COLO668 (cell line): ENCODE data around the gene BACH2.
"Not testable (repeated sequence)": the region's sequence is repeated elsewhere in the genome, so short reads cannot be mapped to it uniquely, and the experiment has no call there.

Experiments
- DNase-seq: peaks from one replicate; lab custom pipeline; 2025; ENCODE audit not compliant: unreplicated experiment; lab: John Stamatoyannopoulos, UW

Gene BACH2

DNA sequence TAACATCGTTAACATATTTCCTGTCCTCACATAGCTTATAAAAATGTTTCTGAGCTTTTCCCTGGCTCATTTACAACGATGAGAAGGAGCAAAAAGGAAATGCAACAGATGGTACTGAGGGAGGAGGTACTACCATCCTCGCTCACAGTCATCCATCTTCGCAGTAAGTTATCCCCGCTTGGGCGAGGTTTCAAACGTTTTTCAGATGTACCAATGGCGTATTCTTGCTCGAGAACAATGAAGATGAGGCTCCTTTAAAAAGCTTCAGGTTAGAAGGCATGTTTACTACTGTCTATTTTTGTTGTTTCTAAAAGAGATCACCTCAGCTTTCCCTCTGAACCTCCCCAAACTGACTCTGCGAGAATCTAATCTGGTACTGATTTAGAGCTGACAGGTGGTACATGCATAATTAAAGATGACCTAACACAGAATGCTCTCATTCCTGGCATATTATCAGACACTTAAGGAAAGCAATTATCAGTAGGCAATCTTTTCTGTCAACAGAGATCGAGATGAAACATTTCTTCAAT, 223.6 kb downstream of the BACH2 start:
- no peak for DNase-seq

DNA sequence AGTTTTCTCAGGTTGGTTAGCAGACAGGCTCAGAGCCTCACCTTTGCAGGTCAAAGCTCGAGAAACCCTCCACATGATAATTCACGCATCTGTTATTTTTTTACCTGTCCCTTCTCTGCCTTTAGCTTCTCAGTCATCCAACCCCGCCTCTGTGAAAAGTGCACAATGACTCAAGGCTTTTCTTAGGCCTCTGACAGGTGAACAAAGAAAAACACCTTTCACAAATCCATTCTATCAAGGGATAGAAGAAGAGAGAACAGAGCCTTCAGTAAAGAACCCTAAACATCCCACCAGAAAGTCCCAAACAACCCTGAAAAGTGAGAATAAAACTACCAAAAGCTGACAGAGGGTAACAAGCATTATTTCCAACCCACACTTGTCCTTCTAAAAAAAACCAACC, 224.1 kb downstream of the BACH2 start:
- DNase-seq: no peak

DNA sequence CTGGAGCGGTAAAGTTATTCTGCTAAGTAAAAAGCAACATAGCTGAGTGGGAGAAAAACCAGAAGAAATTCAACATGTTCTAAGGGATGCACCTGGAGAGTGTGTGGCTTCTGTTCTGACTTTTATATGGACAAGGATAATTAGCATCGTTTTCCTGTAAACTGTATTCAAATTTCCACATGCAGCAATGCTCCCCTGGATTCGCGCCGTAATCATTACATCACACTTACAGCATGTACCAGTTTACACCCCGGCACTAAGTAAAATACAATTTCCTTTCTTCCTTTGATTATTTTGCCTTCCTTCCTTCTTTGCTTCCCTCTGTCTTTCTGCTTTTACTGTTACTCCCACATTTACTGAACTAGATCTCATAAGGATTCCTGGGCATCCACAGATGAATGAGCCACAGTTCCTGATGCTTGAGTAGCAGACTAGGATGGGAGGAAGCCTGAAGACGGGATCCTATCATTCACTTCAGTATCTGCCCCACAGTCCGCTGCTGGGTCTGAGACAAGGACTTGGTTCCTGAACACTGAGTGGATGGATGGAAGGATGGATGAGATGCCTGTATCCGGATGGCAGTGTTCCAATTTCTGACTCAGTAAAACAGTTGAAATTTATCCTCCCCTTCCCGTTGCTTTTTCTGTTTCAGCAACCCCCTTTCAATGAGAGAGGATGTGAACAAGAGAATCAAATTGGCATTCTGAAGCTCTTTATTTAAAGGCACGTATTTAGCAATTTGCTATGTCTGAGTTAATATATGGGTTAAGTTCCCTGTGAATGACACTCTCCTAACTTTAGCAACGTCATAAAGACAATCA, 227.7 kb downstream of the BACH2 start:
- DNase-seq: no peak

DNA sequence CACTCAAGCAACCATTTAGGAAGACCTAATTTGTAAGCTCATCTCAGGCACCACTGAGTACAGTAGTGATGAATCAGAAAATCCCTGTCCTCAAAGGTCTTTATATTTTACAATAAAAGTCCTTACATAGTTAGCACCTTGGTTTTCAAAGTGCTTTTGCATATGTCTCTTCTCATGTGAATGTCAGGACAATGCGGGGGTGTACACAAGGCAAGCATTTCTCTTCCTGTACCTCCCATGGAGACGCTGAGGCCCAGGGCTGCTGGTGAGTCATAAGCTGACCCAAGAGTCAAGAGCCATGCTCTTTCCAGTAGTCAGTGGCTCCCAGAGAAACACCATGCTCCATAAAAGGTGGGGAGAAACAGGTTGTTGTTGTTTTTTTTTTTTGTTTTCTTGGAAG, 228.4 kb downstream of the BACH2 start:
- DNase-seq: peak; percentile 7

DNA sequence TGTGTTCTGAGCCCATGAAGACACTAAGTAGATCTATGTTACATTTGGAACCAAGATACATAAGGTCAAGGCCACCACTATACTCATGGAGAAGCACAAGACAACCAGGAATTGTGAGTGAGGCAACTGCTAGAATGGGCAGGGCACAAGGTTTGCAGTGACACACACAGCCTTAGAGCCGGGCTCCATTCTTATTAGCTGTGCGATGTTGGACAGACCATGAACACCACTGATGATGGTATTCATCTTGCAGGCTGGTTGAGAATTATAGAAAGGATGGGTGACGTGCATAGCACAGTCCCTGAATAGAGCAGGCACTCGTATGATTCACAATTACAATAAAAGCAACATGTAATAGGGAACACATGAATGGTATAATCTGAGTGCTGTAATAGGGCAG, 229.9 kb downstream of the BACH2 start:
- DNase-seq: no peak

DNA sequence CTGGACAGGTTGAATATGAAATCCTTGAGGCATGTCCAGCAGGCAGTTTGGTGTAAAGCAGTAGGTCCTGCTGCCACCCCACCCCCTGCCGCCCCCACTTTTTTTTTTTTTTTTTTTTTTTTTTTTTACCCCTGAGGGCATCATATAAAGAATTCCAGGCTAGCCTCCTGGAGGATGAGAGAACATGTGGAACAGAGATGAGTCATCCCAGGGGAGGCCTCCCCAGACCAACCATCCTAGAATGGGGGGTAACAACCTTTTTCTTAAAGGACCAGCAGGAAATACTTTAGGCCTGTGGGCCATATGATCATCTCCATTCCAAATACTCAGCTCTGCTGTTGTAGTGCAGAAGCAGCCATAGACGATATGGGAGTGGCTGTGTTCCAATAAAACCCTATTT, 231.5 kb downstream of the BACH2 start:
- no peak for DNase-seq

DNA sequence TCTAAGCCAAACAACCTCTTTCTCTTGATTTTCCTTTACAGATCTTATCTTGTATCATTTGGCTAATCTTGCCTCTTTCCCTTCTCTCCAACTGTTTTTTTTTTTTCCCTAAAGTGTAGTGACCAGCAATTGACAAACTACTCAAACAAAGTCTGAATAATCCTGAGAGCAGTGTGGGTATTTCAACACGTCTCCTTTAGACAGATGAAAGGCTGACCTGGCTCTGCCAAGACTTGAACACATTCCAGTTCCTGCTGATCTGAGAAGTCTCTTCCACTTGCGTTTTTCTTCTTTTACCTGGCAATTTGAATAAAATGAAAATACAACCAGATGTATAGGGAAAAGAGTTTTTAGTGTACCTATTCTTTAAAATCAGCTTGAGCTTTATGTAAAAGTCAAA, 234.0 kb downstream of the BACH2 start:
- DNase-seq: no peak

DNA sequence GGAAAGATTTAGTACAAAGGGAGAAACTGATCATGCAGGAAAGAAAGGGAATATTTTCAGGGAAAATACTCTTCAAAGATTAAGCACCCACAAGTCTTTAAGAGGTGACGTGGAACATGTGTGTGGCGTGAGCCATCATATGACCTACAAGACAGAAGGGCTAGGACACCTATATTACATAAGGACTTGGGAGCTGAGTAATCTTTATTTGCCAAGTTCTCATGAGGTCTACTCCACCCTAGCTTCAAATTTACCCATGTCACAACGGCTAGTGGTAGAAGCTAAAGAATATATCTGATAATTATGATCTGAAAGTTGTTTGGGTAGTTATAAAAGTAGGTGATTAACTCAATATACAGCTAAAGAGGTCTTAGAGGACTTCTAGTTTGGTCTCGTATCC, 234.6 kb downstream of the BACH2 start:
- DNase-seq: no peak

DNA sequence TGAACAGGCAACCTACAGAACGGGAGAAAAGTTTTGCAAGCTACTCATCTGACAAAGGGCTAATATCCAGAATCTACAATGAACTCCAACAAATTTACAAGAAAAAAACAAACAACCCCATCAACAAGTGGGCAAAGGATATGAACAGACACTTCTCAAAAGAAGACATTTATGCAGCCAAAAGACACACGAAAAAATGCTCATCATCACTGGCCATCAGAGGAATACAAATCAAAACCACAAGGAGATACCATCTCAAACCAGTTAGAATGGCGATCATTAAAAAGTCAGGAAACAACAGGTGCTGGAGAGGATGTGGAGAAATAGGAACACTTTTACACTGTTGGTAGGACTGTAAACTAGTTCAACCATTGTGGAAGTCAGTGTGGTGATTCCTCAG, 237.5 kb downstream of the BACH2 start:
- DNase-seq: not testable (repeated sequence)

DNA sequence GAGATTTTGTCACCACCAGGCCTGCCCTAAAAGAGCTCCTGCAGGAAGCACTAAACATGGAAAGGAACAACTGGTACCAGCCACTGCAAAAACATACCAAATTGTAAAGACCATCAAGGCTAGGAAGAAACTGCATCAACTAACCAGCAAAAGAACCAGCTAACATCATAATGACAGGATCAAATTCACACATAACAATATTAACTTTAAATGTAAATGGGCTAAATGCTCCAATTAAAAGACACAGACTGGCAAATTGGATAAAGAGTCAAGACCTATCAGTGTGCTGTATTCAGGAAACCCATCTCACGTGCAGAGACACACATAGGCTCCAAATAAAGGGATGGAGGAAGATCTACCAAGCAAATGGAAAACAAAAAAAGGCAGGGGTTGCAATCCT, 240.7 kb downstream of the BACH2 start:
- DNase-seq: not testable (repeated sequence)

DNA sequence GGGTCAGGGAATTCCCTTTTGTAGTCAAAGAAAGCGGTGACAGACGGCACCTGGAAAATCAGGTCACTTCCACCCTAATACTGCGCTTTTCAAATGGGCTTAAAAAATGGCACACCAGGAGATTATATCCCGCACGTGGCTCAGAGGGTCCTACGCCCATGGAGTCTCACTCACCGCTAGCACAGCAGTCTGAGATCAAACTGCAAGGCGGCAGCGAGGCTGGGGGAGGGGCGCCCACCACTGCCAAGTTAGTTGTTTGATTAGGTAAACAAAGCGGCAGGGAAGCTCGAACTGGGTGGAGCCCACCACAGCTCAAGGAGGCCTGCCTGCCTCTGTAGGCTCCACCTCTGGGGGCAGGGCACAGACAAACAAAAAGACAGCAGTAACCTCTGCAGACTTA, 242.4 kb downstream of the BACH2 start:
- DNase-seq: not testable (repeated sequence)

DNA sequence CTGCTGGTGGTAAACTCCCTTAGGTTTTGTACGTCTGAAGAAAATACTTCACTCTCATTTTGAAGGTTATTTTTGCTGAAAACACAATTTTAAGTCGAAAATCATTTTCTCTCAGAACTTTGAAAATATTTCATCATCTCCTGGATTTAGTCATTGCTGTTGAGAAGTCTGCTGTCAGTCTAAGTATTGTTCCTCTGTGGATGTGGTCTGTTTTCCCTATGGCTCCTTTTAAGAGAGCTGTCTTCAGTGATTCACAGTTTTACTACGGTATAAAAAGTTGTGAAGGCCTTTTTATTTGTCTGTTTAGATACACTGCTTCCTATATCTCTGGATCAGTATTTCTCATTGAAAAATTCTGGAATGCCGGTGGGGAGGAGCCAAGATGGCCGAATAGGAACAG, 243.0 kb downstream of the BACH2 start:
- DNase-seq: no peak

DNA sequence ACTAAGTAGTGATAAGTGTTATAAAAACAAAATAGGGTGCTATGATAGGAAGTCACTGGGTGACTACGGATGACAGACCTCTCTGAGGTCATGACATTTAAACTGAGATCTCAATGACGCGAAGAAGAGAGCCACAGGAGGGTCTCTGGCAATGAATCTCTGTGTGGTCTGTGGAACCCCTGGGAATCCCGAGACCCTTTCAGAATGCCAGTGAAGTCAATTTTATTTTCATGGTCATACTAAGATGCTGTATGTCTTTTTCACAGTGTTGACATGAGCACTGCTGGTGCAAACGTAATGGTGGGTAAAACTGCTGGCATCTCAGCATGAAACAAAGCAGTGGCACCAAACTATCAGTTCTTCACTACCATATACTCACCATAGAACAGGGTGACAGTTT, 247.3 kb downstream of the BACH2 start:
- no peak for DNase-seq

DNA sequence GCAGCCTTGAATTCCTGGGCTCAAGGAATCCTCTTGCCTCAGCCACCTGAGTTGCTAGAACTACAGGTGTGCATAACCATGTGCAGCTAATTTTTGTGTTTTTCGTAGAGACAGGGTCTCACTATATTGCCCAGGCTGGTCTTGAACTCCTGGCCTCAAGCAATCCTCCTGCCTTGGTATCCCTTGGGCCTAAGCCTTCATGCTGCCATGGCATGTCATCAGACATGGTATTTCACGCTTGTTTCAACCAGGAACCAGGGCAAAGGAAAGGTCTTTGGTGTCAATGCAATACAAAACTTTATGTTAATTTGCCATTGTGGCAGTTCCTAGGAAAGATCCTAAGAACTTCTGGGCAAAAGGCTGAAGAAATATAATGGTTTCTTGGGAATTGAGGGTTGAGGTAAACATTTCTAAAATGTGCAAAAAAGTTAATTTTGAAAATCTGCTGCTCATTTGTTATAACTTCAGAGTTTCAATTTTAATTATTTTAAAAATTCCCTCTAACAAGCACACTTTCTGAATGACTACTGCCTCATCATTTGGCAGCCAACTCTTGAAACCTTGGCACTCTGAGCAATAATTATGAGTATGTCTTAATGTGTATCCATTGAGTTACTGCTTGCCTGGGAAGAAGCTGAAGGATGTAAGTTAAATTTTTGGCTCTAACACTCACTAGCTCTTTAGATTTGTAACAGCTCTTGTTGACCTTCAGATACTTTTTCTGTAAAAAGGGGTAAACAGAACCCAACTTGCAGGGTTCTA, 248.3 kb downstream of the BACH2 start:
- DNase-seq: no peak

DNA sequence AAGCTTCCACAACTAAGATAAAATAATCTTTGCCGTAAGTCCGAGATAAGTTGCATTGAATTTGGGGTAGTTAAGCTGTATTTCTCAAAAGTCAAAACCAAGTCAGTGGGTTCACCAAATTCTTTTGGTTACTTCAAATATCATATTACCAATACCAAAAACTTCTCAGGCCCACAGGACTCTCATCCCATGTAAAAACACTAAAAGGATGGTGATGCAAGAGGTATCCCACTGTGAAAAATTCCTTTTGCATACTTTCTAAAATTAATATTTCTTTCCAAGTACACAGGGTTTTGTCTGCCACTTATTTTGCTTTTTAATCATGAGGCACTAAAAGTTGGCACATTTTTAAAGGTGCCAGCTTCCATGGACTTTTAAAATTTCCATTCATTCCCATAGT, 251.1 kb downstream of the BACH2 start:
- DNase-seq: no peak

DNA sequence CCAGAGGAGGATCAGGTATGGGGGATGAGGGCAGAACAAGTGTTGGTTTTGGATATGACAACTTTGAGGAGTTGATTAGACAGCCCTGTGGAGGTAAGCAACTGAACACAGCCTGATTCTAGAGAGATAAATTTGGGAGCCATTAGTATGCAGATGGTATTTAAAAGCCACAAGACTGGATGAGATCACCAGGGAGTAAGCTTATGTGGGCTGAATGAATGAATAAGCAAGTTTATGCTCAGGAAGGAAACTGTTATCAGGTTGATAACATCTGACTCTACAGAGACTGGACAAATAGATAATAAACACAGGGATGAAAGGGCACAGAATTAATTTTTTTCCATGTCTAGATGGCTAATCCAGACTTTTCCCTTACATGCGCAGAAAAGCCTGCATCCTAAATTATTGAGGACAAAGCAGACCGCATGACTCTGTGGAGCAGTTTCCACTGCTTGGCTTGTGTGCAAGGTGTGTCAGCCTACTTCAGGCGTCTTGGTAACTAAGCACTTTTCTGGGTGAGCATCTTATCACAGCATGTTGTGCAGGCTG, 251.7 kb downstream of the BACH2 start:
- DNase-seq: no peak

DNA sequence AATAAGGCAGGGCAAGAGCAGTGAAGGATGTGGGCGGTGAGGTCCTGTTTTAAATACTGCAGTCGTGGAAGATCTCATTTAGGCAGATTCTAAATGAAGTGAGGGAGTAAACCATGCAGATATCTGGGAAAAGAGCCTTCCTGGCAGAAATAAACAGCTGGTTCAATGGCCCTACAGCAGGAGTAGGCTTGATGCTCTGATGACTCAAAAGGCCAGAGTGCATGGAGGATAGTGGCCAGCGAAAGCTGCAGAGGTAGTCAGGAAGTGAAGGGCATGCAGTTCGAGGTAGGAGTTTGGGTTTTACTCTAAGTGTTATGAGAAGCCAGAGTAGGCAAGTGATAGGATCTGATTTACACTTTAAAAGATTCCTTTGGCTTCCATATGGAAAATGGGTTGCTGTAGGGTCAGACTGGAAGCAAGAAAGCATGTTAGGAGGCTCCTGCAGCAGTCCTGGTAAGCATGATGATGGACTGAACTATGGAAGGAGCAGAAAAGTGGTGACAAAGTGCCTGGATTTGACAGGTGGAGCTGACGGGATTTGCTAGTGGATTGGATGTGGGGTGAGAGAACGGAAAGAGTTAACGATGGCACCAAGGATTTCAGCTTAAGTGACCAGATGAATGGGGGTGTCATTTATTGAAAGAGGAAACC, 252.3 kb downstream of the BACH2 start:
- DNase-seq: no peak

DNA sequence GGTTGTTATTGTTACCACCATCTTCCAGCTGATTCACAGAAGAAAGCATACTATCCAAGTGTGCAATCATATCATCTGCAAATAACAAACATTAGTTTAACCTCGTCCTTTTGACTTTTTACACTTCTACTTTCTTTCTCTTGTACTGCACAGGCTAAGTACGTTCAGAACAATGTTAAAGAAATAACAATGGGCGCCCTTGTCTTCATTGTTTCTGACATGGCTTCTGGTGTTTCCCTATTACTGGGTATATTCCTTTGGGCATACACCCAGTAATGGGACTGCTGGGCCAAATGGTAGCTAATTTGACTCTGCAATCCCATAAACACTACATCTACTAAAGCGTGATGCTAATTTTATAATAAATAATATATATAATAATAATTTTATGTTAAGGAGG, 255.7 kb downstream of the BACH2 start:
- DNase-seq: no peak

DNA sequence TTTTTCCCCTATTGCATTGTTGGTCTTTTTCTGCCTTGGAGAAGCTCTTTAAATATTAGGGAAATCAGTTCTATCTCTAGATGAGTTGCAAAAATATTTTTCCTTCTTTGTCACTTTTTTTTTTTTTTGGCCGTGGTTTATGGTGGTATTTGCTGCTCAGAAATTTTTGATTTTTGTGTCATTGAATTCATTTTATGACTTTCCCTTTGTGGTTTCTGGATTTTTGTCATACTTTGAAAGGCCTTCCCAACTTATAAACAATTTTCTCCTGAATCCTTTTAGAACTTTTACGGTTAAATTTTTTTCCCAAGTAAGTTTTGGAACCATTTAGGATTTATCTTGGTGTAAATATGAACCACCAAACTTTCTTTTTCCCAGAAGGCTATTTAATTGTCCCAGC, 256.7 kb downstream of the BACH2 start:
- no peak for DNase-seq

DNA sequence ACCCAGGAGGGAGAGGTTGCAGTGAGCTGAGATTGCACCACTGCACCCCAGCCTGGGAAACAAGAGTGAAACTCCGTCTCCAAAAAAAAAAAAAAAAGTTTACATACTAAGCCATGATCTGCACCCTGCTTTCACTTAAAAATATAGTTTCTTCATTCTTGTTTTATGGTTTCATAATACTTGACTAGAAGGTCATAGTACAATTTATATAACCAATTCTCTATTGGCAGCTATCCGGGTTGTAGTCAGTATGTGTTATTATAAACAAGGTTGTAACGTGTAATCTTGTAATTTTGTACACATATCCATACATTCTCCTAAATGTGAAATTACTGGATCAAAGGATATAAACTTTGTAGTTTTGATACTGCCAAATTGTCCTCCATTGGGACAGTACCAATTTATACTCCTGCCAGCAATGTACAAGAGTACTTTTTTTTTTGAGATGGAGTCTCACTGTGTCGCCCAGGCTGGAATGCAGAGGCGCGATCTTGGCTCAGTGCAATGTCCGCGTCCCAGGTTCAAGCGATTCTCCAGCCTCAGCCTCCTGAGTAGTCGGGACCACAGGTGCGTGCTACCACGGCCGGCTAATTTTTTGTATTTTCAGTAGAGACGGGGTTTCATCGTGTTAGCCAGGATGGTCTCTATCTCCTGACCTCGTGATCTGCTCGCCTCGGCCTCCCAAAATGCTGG, 257.5 kb downstream of the BACH2 start:
- DNase-seq: no peak

DNA sequence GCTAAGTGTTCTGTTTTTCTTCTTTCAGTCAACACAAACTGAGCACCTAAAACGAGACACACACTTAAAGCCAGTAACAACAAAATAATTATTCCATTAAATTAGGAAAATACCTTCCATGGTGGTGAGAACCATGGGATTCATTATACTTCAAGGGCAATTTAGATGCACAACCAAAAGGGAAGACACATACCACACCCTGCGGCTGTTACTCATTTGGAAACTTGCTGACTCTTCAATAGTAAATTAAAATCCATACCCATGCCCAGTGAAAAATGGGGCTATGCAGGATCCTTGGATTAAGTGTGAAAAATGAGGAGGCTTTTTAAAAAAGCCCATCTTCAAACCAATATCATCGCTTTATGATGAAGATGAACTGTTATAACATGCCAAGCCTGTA, 259.7 kb downstream of the BACH2 start:
- no peak for DNase-seq
